CD14-positive monocyte (primary cell): ENCODE data around the gene FREM1. TPM values are rescaled to one million over a fixed set of nuclear protein-coding genes. Genes with fewer than 3 reads are reported as not detected.

Experiments used
- DNase-seq, 3 donors: peaks; one replicate each; pipeline ENCODE4 v3.0.0-alpha.2; 2011 to 2022
- H2AFZ ChIP-seq: 2 replicates; pipeline ENCODE4 v1.6.0; 2012; ENCODE audit warnings: mild to moderate bottlenecking, low read depth, low read length, inconsistent platforms; ENCODE audit not compliant: insufficient read depth, poor library complexity, severe bottlenecking
- H3K27ac ChIP-seq, 2 donors: 1 replicate in 1 of 2; 2 replicates in 1 of 2; pipeline ENCODE4 v1.5.1; 2012 to 2013; ENCODE audit warnings: low read length in 2 of 2, control low read depth in 1 of 2, inconsistent platforms in 1 of 2, low read depth in 1 of 2, mild to moderate bottlenecking in 1 of 2
- H3K27me3 ChIP-seq, 2 donors: one replicate each; pipeline versions ENCODE4 v1.6.0 to v1.6.1; 2011 to 2013; ENCODE audit warnings: low read length in 2 of 2; ENCODE audit not compliant: control insufficient read depth in 2 of 2, insufficient read depth in 2 of 2
- H3K36me3 ChIP-seq, 2 donors: replicated peaks in 1 of 2; 1 replicate in 1 of 2; 2 replicates in 1 of 2; pipeline versions ENCODE4 v1.5.1 to v1.6.1; 2012 to 2013; ENCODE audit warnings: low read length in 2 of 2, control low read depth in 1 of 2, inconsistent platforms in 1 of 2, mild to moderate bottlenecking in 1 of 2; ENCODE audit not compliant: insufficient read depth in 2 of 2, control insufficient read depth in 1 of 2
- H3K4me1 ChIP-seq, 2 donors: 1 replicate in 1 of 2; 2 replicates in 1 of 2; pipeline versions ENCODE4 v1.5.1 to v1.6.1; 2012 to 2013; ENCODE audit warnings: low read length in 2 of 2, control low read depth in 1 of 2, inconsistent platforms in 1 of 2, mild to moderate bottlenecking in 1 of 2, moderate library complexity in 1 of 2; ENCODE audit not compliant: insufficient read depth in 2 of 2, control insufficient read depth in 1 of 2
- H3K4me2 ChIP-seq: replicated peaks from 2 replicates; pipeline ENCODE3; 2012; ENCODE audit warnings: low read length, moderate library complexity, mild to moderate bottlenecking; ENCODE audit not compliant: poor library complexity, severe bottlenecking; ENCODE audit errors: extremely low read depth
- H3K4me3 ChIP-seq, 3 experiments: fragments of 200-600 bp in 1 of 3; sonication (generic) in 1 of 3; replicated peaks in 1 of 3; 1 replicate in 2 of 3; 2 replicates in 1 of 3; pipeline ENCODE4 v1.5.1; 2011 to 2013; ENCODE audit warnings: low read length in 3 of 3, mild to moderate bottlenecking in 3 of 3, control low read depth in 2 of 3, low read depth in 2 of 3, inconsistent platforms in 1 of 3, moderate library complexity in 1 of 3
- H3K79me2 ChIP-seq: 2 replicates; pipeline ENCODE4 v1.6.0; 2012; ENCODE audit warnings: mild to moderate bottlenecking, control low read depth, inconsistent platforms, low read length, moderate library complexity; ENCODE audit not compliant: insufficient read depth
- H3K9ac ChIP-seq: 2 replicates; pipeline ENCODE4 v1.6.0; 2017; ENCODE audit warnings: low read length, mild to moderate bottlenecking; ENCODE audit not compliant: insufficient read depth, poor library complexity, severe bottlenecking
- H3K9me3 ChIP-seq, 2 donors: replicated peaks in 1 of 2; 1 replicate in 1 of 2; 2 replicates in 1 of 2; pipeline versions ENCODE4 v1.5.1 to v1.6.1; 2012 to 2013; ENCODE audit warnings: low read length in 2 of 2, control low read depth in 1 of 2; ENCODE audit not compliant: control insufficient read depth in 1 of 2, insufficient read depth in 1 of 2
- H4K20me1 ChIP-seq: 2 replicates; pipeline ENCODE4 v1.6.0; 2012; ENCODE audit warnings: mild to moderate bottlenecking, low read length, control low read depth, moderate library complexity; ENCODE audit not compliant: insufficient read depth
- H3K27ac Mint-ChIP-seq, 7 donors: one replicate each; pipeline ENCODE4 v1.8.0; 2020; ENCODE audit warnings: mild to moderate bottlenecking in 7 of 7, mixed read lengths in 7 of 7, moderate library complexity in 6 of 7, inconsistent platforms in 2 of 7
- H3K27me3 Mint-ChIP-seq, 3 donors: one replicate each; pipeline ENCODE4 v1.8.0; 2021 to 2022; ENCODE audit warnings: low read depth in 3 of 3, mild to moderate bottlenecking in 3 of 3, mixed read lengths in 3 of 3, moderate library complexity in 3 of 3, inconsistent platforms in 1 of 3
- H3K36me3 Mint-ChIP-seq, 2 donors: one replicate each; pipeline ENCODE4 v1.8.0; 2020; ENCODE audit warnings: mixed read lengths in 2 of 2, inconsistent platforms in 1 of 2, mild to moderate bottlenecking in 1 of 2
- H3K4me1 Mint-ChIP-seq: one replicate; pipeline ENCODE4 v1.8.0; 2020; ENCODE audit warnings: mild to moderate bottlenecking, mixed read lengths
- H3K4me3 Mint-ChIP-seq, 2 donors: one replicate each; pipeline ENCODE4 v1.8.0; 2020; ENCODE audit warnings: mild to moderate bottlenecking in 2 of 2, mixed read lengths in 2 of 2, moderate library complexity in 1 of 2
- H3K9me3 Mint-ChIP-seq, 7 donors: one replicate each; pipeline ENCODE4 v1.8.0; 2020 to 2022; ENCODE audit warnings: mixed read lengths in 7 of 7, mild to moderate bottlenecking in 6 of 7, moderate library complexity in 6 of 7, inconsistent platforms in 2 of 7
- WGBS: methylation state at CpG from one replicate; pipeline ENCODE4 v1.1.5; 2013; ENCODE audit warnings: missing lambda C conversion rate; ENCODE audit not compliant: insufficient coverage; 5-methylcytosine and 5-hydroxymethylcytosine counted together
- intact Hi-C, 2 donors: fragments of 100-400 bp; cut with micrococcal nuclease; formaldehyde crosslinking; loops; one replicate each; pipeline versions ENCODE4 v1.15.0 to v1.15.1; 2023
- polyA plus RNA-seq, 3 donors: library from polyadenylated mRNA; depleted of rRNA in 1 of 3; unstranded in 2 of 3; stranded (reverse) in 1 of 3; fragments of 300-500 nt in 2 of 3; fragments of >200 nt in 1 of 3; fragmentation: Illumina TruSeq in 2 of 3; gene quantifications; 1 replicate in 2 of 3; 2 replicates in 1 of 3; pipeline ENCODE4 v1.2.3, GENCODE V29; 2012 to 2021
- TF ChIP-seq, protein P1 (sequence below): fragments of 200-600 bp; IDR thresholded peaks from one replicate; pipeline ENCODE4 v1.8.0; 2022; ENCODE audit warnings: antibody characterized with exemption, mild to moderate bottlenecking

The FREM1 gene
- polyA plus RNA-seq, 3 donors: not detected

- Histone ChIP-seq H4K20me1 (no peaks in the 10 kb centered on the region), H2AFZ (no peak overlapping the region), H3K9ac (no peak overlapping the region), H3K9me3 (no peaks in the 10 kb centered on the region), H3K27ac (no peak overlapping the region), H3K4me2 (no peak overlapping the region), H3K27me3 (no peaks in the 10 kb centered on the region), H3K36me3 (no peaks in the 10 kb centered on the region), H3K4me3 (no peak overlapping the region), H3K79me2 (no peaks in the 10 kb centered on the region), H3K4me1 (no peaks in the 10 kb centered on the region)
- no peak overlapping the region for H3K4me3 Mint-ChIP-seq
- TF ChIP-seq, protein P1, sequence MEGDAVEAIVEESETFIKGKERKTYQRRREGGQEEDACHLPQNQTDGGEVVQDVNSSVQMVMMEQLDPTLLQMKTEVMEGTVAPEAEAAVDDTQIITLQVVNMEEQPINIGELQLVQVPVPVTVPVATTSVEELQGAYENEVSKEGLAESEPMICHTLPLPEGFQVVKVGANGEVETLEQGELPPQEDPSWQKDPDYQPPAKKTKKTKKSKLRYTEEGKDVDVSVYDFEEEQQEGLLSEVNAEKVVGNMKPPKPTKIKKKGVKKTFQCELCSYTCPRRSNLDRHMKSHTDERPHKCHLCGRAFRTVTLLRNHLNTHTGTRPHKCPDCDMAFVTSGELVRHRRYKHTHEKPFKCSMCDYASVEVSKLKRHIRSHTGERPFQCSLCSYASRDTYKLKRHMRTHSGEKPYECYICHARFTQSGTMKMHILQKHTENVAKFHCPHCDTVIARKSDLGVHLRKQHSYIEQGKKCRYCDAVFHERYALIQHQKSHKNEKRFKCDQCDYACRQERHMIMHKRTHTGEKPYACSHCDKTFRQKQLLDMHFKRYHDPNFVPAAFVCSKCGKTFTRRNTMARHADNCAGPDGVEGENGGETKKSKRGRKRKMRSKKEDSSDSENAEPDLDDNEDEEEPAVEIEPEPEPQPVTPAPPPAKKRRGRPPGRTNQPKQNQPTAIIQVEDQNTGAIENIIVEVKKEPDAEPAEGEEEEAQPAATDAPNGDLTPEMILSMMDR: no peak
- H3K27me3 Mint-ChIP-seq: peaks cover 0 to 3% (median 1%) of the 10 kb centered on the region in 3 donors
- DNase-seq: no peak
- H3K27ac Mint-ChIP-seq: no peak overlapping the region
- H3K4me1 Mint-ChIP-seq: no peaks in the 10 kb centered on the region
- intact Hi-C loops: loop anchor here in 1 of 2 donors (5.0 kb wide), 1 partner anchor 149 kb away; no protein-coding TSS in a partner anchor
- 93% methylated on average over 6 of the region's 6 CpGs for WGBS
- H3K36me3 Mint-ChIP-seq: no peaks in the 10 kb centered on the region
- no peaks in the 10 kb centered on the region for H3K9me3 Mint-ChIP-seq
Measured at GRCh38 chr9:14766299-14766698, 143.9 kb downstream of the FREM1 start.

GRCh38 chr9:14761584-14761983, 148.6 kb downstream of the FREM1 start:
- Histone ChIP-seq H3K79me2 (no peaks in the 10 kb centered on the region), H2AFZ (no peak overlapping the region), H4K20me1 (no peaks in the 10 kb centered on the region), H3K9ac (no peak overlapping the region), H3K4me1 (no peaks in the 10 kb centered on the region), H3K27ac (no peak overlapping the region), H3K36me3 (no peaks in the 10 kb centered on the region), H3K4me3 (no peak overlapping the region), H3K4me2 (no peak overlapping the region), H3K27me3 (no peaks in the 10 kb centered on the region), H3K9me3 (no peaks in the 10 kb centered on the region)
- Mint-ChIP-seq H3K9me3 (peaks cover 0 to 4% (median 0%) of the 10 kb centered on the region in 7 donors), H3K4me3 (no peak overlapping the region), H3K27me3 (peaks cover 0 to 3% (median 1%) of the 10 kb centered on the region in 3 donors), H3K4me1 (no peaks in the 10 kb centered on the region), H3K27ac (no peak overlapping the region), H3K36me3 (no peaks in the 10 kb centered on the region)
- TF ChIP-seq, protein P1: no peak
- no peak for DNase-seq
- intact Hi-C loops: no loop called here
- no CpG with 5 or more reads among the region's 2 CpGs for WGBS
